Measurements from ENCODE around the gene H2AZ2.
"Not testable (repeated sequence)": the region's sequence is repeated elsewhere in the genome, so short reads cannot be mapped to it uniquely, and the experiment has no call there.

The H2AZ2 gene

GRCh38 chr7:44811093-44811492 lies 36.8 kb downstream of the H2AZ2 start:
- DNase-seq, result no peak

GRCh38 chr7:44808914-44809393 lies 38.9 kb downstream of the H2AZ2 start:
- no peak for DNase-seq

- no peak for DNase-seq
These were observed 41.9 kb downstream of the H2AZ2 start for GRCh38 chr7:44805950-44806349.

GRCh38 chr7:44803828-44804519 lies 43.9 kb downstream of the H2AZ2 start:
- not testable (repeated sequence) for DNase-seq

GRCh38 chr7:44802418-44803025 lies 45.4 kb downstream of the H2AZ2 start:
- DNase-seq, result no peak

- no peak for DNase-seq
These were observed 46.0 kb downstream of the H2AZ2 start for GRCh38 chr7:44801890-44802289.

- DNase-seq, result no peak
These were observed 47.9 kb downstream of the H2AZ2 start for GRCh38 chr7:44799939-44800338.

GRCh38 chr7:44798649-44799305 lies 49.1 kb downstream of the H2AZ2 start:
- DNase-seq, result no peak

- DNase-seq, result peak; percentile 71
These were observed 50.3 kb downstream of the H2AZ2 start for GRCh38 chr7:44797329-44798258.

GRCh38 chr7:44796504-44797328 lies 51.2 kb downstream of the H2AZ2 start, which contains the start of gene PPIA:
Gene PPIA, plus strand, starts transcription at chr7:44796681. Its CDS starts 44 bp downstream, at chr7:44796725.
- DNase-seq, result peak; percentile 99

- no peak for DNase-seq
These were observed 51.8 kb downstream of the H2AZ2 start for GRCh38 chr7:44796034-44796503.

GRCh38 chr7:44794331-44794730 lies 53.6 kb downstream of the H2AZ2 start:
- DNase-seq, result no peak

GRCh38 chr7:44793919-44794318 lies 54.0 kb downstream of the H2AZ2 start:
- no peak for DNase-seq

- no peak for DNase-seq
These were observed 56.3 kb downstream of the H2AZ2 start for GRCh38 chr7:44791278-44792219.

- DNase-seq, result no peak
These were observed 57.9 kb downstream of the H2AZ2 start for GRCh38 chr7:44789990-44790389.

GRCh38 chr7:44787762-44788161 lies 60.1 kb downstream of the H2AZ2 start:
- no peak for DNase-seq

GRCh38 chr7:44787041-44787440 lies 60.8 kb downstream of the H2AZ2 start:
- no peak for DNase-seq

GRCh38 chr7:44785218-44785617 lies 62.7 kb downstream of the H2AZ2 start:
- not testable (repeated sequence) for DNase-seq

- DNase-seq, result no peak
These were observed 63.5 kb downstream of the H2AZ2 start for GRCh38 chr7:44784364-44784763.

GRCh38 chr7:44783407-44783806 lies 64.5 kb downstream of the H2AZ2 start:
- DNase-seq, result no peak

GRCh38 chr7:44782460-44782859 lies 65.4 kb downstream of the H2AZ2 start:
- no peak for DNase-seq

All from activated CD4-positive, alpha-beta T cell treated with anti-CD3 and anti-CD28 coated beads for 1 hour (primary cell).